GM19043 (cell line): ENCODE data around the gene YLPM1.

Experiments
- ATAC-seq: cut with Tn5 transposase; IDR thresholded peaks from one replicate; pipeline ENCODE4 v1.9.1; 2021; ENCODE audit warnings: low read depth; ENCODE audit not compliant: unreplicated experiment

The YLPM1 gene

GRCh38 chr14:74836251-74836960, 73.3 kb downstream of the YLPM1 start:
- no peak for ATAC-seq

DNA sequence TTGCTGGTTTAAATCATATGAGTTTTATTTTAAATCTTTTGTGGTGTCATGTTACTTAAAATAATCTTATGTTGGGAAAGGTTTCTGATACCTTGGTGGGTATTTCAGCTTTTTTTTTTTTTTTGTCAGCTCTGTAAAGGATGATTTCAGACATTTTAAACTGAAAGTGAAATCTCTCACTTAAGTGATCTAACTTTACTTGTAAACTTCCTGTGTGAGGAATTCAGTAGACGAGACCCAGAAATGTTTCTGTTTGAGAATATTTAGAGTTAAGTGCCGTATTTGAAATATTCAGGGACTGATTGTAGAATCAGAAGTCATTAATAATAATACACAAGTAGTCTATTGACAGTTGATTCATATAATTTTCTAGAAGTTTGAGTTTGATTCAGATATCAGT, 75.0 kb downstream of the YLPM1 start:
- no peak for ATAC-seq

DNA sequence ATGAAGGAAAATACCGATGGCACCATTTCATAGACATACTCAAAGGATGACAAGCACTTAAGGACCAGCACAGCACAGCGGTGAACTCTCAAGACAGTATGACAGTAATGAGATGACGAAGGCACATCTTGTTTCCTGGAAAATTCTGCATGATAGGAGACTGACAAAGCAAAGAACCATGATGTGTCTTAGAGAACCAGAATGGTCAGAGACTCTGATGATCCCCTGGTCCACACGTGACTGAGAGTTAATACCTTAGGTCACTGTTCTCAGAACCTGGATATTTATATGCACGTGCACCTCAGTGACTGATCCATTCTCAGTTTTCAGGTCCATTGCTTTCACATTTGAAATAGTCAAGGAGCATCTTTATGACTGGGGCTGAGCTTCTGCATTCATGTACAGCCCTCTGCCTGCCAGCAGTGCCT, 77.5 kb downstream of the YLPM1 start:
- peak; percentile 44 for ATAC-seq

- peak; percentile 70 for ATAC-seq
Observed at GRCh38 chr14:74841230-74842207, 78.4 kb downstream of the YLPM1 start.

DNA sequence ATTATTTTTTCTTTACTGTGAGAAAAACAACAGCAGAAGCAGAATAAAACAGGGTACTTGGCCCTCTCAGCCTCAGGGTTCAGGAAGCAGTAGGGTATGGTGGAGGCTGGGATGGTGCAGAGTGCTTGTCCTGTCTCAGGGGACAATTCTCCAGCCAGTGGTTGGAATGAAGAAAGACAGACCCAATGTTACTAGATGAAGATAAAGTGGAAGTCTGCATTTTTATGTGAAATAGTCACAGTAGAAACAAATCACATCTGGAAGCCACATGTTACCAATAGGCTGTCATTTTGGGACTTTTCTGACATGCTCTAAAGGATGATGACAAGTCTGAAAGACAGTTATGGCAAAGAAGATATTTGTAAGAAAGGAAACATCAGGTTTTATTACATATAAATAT, 80.5 kb downstream of the YLPM1 start:
- no peak for ATAC-seq

GRCh38 chr14:74846168-74846567, 83.1 kb downstream of the YLPM1 start:
- no peak for ATAC-seq

DNA sequence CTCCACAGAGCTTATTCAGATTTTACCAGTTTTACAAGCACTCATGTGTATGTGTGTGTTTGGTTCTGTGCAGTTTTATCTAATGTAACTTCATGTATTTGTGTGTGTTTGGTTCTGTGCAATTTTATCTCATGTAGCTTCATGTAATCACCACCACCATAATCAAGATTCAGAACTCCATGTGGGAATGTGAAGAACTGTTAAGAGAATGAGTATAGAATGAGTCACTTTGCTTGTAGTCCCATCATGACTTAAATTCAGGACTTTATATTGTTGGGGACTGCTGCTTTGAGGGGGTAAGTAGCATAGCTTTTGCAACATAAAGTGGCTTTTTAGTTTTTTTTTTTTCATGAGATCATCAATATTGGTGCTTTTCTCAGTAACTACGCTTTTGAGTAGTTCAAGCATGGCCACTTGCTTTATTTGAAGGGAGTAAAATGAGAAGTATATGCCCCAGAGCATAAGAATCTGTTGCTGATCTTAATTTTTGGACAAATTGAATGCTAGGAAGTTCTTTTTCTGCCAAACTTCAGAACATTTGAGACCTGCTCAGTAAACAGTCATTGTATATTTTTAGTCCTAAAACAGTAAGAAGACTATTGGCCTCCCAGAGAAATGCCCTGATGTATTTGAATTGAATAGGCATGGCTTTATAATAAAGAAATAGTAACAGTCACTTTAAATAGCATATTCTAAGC, 84.0 kb downstream of the YLPM1 start:
- ATAC-seq, result no peak

GRCh38 chr14:74848768-74849167, 85.7 kb downstream of the YLPM1 start:
- ATAC-seq, result no peak

- no peak for ATAC-seq
Observed at GRCh38 chr14:74852922-74853530, 89.9 kb downstream of the YLPM1 start.

DNA sequence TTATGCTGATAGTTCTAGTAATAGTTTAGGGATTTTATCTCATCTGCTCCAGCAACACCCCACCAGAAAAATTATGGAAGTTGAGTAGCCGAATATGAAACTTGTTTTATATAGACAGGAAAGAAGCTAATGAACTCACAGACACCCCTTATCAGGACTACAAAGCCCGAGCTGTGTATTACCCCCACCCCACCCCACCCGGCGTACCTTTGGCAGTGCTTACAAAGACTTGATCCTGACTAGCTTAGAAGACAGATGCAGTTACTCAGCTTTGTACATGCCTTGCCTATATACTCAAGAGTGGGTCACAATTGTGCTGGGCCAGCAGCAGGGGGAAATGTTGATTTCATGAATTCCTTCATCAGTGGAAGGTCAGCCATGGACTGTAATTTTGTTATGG, 90.5 kb downstream of the YLPM1 start:
- no peak for ATAC-seq

GRCh38 chr14:74855021-74855420, 91.9 kb downstream of the YLPM1 start:
- ATAC-seq, result no peak

GRCh38 chr14:74855945-74856344, 92.8 kb downstream of the YLPM1 start:
- ATAC-seq, result no peak

DNA sequence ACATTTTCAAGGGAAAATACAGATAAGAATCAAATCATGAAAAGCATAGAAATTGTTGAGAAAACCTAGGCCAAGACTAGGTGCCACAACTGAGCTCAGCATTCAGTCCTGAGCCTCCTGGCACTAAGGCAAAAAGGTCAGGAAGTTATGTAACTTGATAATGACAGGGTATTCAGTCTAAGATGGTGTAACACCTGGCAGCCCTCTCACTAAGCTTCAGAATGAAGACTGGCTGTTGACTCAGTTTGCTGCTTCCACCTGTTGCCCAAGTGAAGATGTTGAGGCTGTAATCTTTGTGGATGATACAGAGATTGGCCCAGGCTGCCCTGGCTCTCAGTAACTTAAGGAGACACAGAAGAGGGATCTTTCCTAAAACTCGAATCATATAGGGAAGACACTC, 93.2 kb downstream of the YLPM1 start:
- no peak for ATAC-seq

GRCh38 chr14:74858022-74858421, 94.9 kb downstream of the YLPM1 start:
- no peak for ATAC-seq

DNA sequence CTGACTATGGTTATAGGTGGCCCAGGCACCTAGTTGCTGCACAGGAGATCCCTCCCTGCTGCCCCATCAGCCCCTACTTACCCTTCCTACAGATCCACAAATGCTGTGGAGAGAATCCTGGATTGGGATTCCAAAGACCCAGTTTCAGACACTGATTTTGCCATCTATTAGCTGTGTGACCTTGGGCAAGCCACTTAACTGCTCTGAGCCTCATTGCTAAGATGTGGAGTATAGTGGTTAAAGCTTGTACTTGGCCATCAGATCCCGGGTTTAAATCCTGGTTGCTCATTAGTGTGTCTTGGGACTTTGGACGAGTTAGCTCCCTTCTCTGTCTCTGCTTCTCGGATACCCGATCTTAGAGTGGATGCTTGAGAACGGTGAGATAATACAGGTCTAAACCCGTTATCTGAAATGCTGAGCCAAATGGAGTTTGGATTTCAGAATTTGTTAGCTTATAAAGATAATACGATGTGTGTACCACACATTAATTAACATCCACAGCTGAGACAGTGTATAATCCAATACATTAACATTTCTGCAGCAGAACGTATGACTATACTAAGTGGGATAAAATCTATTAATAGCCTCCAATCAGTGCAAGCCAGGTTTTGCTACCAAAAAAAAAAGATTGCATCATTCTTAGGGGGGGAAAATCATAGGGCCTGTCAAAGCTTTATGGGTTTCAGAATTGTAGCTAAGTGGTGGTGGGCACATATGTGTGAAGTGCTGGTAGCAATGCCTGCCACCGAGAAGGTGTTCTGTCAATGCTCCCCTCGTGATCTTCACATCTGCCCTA, 96.8 kb downstream of the YLPM1 start:
- ATAC-seq, result no peak

DNA sequence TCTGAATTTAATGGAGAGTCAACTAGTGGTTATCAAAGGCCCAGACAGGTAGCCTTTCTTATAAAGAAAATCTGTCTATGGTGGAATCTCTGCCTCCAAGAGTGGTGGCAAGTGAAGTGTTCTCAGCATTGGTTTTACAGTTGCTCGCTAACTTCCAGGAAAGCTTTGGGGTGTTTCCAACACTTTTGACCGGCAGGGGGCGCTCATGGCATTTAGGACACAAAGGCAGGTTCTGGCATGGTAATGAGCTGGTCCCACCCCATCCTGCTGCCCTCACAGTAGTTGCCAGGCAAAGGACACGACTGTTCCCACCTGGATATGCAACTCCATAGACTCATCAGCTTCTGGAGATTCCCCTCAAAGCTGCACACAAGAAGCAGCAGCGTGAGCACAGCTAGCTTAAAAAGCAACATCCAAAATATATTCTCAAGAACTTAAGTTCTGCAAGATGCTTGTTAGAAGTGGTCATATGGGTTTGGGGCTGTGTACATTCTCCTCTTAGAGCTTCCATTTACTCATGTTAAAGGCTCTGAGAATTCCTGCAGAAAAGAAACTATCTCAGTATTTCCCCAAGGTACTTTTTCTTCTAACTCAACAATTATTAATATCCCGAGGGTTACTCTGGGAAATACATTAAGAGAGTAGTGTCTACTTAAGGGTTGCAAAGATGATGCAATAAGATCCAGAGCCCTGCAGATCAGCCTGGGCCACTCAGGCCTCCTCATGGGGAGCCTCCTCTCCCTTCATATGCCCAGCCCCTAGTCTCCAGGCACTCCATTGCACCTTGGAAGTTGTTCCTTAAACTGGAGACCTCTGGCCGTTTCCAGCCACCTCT, 98.0 kb downstream of the YLPM1 start:
- no peak for ATAC-seq

GRCh38 chr14:74861734-74862090, 98.6 kb downstream of the YLPM1 start:
- no peak for ATAC-seq

DNA sequence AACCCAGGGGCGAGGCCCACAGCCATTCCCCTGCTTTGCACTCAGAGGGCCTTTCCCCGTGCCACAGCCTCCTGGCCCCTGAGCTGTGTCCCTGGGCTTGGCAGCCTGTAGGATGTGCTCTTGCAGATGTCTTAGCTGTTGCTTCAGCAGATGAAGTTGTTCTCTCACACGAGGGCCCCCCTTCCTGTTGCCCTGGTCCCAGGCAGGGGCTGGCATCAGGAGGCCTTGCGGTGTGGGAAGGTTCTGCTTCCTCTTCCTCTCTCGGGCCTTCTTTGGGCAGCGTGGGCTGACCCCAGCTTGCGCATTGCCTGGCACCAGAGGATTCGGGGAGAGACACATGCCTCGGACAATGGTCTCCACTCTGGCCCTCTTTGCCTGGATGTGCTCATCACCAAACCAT, 100.2 kb downstream of the YLPM1 start:
- ATAC-seq, result no peak

- ATAC-seq, result no peak
Observed at GRCh38 chr14:74864198-74864597, 101.1 kb downstream of the YLPM1 start.
